Stimulated activated naive CD8-positive, alpha-beta T cell treated with anti-CD3 and anti-CD28 coated beads, Interleukin-15, amount 100 ng/mL, for 72 hours (primary cell): ENCODE data around the gene TOMM40.
A peak's percentile ranks its signal among the peaks of the same experiment; 100 is the strongest.

ENCODE experiments used
- ATAC-seq: fragments of 150-1000 bp; cut with Tn5 transposase; 2 replicates; pipeline ENCODE4 v1.10.0; 2021; ENCODE audit warnings: mild to moderate bottlenecking, moderate library complexity
- DNase-seq, 2 donors: peaks; one replicate each; pipeline ENCODE4 v3.0.0; 2021 to 2022
- H3K27ac Mint-ChIP-seq, 2 donors: one replicate each; pipeline ENCODE4 v1.8.0; 2022; ENCODE audit warnings: mild to moderate bottlenecking in 2 of 2, mixed read lengths in 2 of 2, moderate library complexity in 2 of 2
- H3K27me3 Mint-ChIP-seq: one replicate; pipeline ENCODE4 v1.8.0; 2022; ENCODE audit warnings: mixed read lengths
- H3K4me1 Mint-ChIP-seq: one replicate; pipeline ENCODE4 v1.8.0; 2022; ENCODE audit warnings: mild to moderate bottlenecking, mixed read lengths
- H3K4me3 Mint-ChIP-seq, 2 donors: one replicate each; pipeline ENCODE4 v1.8.0; 2022; ENCODE audit warnings: mild to moderate bottlenecking in 2 of 2, mixed read lengths in 2 of 2, moderate library complexity in 1 of 2
- H3K9me3 Mint-ChIP-seq, 2 donors: one replicate each; pipeline ENCODE4 v1.8.0; 2022; ENCODE audit warnings: mixed read lengths in 2 of 2

TOMM40 gene

DNA sequence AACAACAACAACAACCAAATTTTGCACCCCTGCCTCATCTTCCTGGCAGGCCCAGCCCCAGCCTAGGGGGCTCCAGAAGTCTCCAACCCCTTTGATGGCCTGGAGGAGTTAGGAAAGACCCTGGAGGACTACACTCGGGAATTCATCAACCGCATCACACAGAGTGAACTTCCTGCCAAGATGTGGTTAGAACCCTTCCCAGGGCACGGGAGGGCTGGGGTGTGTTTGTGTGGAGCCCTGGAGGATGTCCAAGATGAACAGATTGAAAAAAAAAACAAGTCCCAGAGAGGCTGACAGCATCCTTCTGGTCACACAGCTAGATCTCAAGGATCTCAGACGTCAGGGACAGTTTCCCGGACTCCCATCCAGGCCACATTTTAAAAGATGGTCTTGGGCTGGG lies 36.7 kb downstream of the TOMM40 start:
- Mint-ChIP-seq H3K27me3 (peaks cover 33% of the 10 kb centered on the region), H3K4me3 (no peak overlapping the region), H3K27ac (no peak overlapping the region), H3K4me1 (peaks cover 20% of the 10 kb centered on the region), H3K9me3 (no peaks in the 10 kb centered on the region)
- no peak for ATAC-seq
- DNase-seq = no peak

DNA sequence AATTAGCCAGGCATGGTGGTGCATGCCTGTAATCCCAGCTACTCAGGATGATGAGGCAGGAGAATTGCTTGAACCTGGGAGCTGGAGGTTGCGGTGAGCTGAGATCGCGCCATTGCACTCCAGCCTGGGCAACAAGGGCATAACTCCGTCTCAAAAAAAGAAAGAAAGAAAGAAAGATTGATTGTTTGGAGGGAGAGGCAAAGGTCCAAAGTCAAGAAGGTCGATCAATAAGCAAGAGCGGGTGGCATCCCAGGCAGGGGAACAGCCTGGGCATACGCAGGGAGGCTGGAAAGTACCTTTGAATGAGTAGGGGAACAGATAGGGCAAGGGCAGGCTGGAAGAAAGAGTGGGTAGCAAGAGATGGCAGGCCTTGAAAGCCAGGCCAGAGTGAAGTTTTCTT lies 39.0 kb downstream of the TOMM40 start:
- Mint-ChIP-seq H3K27ac (no peak overlapping the region), H3K27me3 (peaks cover 22% of the 10 kb centered on the region), H3K9me3 (no peaks in the 10 kb centered on the region), H3K4me3 (no peak overlapping the region), H3K4me1 (peaks cover 20% of the 10 kb centered on the region)
- ATAC-seq (no peak), DNase-seq (no peak)

DNA sequence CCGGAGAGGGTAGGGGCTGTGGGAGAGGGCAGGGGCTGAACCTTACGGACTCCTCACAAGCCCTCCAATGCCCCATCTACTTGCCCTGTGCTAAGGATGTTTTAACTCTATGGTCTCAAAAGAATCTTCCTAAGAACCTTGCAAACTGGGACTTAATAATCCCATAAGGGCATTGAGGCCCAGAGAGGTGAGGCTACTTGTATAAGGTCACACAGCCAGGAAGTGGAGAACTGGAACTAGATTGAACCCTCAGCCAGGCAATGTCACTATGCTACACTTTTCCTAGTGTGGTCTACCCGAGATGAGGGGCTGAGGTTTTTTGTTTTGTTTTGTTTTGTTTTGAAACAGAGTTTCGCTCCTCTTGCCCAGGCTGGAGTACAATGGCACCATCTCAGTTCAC lies 40.5 kb downstream of the TOMM40 start:
- Mint-ChIP-seq H3K4me1 (peaks cover 8% of the 10 kb centered on the region), H3K9me3 (no peaks in the 10 kb centered on the region), H3K27ac (no peak overlapping the region), H3K4me3 (no peak overlapping the region), H3K27me3 (peaks cover 7% of the 10 kb centered on the region)
- DNase-seq (no peak), ATAC-seq (no peak)

DNA sequence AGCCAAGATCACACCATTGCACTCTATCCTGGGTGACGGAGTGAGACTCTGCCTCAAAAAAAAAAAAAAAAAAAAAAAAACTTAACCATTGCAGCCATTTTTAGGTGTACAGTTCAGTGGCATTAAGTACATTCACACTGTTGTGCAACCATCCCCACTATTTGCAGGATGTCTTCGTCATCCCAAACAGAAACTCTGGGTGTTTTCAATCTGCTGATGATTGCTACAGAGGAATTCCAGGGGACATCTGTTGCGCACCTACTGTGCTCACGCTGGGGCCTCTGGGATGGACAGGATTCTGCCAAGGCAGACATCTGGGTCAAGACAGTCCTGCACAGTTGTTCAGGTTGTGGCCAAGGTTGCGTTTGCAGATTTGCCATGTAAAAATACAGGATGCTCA lies 48.6 kb downstream of the TOMM40 start:
- H3K27me3 Mint-ChIP-seq = no peaks in the 10 kb centered on the region
- H3K9me3 Mint-ChIP-seq = no peaks in the 10 kb centered on the region
- no peak overlapping the region for H3K27ac Mint-ChIP-seq
- no peak for DNase-seq
- H3K4me1 Mint-ChIP-seq = peaks cover 4% of the 10 kb centered on the region
- no peak for ATAC-seq
- no peak overlapping the region for H3K4me3 Mint-ChIP-seq

DNA sequence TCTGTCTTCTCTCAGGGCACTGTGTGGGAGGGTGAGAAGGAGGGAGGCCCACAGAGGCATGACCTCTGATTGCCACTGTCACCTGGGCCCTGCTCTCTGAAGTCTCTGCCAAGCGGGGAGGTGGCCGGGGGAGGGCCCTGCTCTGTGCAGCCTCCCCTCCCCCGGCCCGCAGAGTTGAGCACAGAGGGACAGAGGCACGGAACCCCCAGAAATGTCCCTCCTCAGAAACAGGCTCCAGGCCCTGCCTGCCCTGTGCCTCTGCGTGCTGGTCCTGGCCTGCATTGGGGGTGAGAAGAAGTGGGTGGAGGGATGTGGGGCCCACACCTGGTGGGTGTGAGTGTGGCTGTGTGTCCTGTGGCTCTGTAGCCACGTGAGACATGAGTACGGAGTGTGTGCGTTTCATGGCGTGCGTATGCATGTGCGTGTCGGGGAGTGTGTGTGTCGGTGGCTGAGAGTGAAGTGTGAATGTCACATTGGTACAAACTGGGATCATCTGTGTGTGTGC lies 51.1 kb downstream of the TOMM40 start, which contains the start of gene APOC4:
Gene APOC4 (plus strand): TSS at position 171 of the 505 bp plus-strand sequence. CDS start 41 bp downstream, at position 212.
- no peak for ATAC-seq
- Mint-ChIP-seq H3K27ac (no peak within 1 kb of the TSS), H3K4me3 (no peak within 1 kb of the TSS), H3K27me3 (no peaks in the 10 kb centered on the region), H3K9me3 (no peaks in the 10 kb centered on the region), H3K4me1 (peaks cover 4% of the 10 kb centered on the region)
- DNase-seq = no peak

DNA sequence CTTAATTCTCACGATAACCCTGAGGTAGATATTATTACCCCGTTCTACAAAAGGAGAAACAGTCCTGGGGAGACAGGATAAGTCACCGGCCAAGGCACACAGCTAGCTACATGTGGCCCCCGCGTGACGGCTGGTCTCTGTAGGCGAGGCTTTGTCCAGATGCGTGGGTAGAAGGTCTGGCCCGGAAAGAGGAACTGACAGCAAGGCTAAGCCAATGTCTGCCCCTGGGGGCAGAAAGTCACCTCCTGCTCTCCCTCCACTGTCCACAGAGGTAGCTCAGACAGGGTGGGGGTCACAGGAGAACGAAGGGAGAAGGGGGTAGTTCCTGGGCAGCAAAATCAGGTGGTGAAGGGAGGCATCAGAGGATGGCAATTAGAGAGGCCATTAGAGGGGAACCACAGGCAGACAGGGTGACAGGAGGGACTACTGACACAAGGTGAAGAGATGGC lies 52.8 kb downstream of the TOMM40 start:
- no peaks in the 10 kb centered on the region for H3K27me3 Mint-ChIP-seq
- peaks cover 4% of the 10 kb centered on the region for H3K4me1 Mint-ChIP-seq
- no peak for ATAC-seq
- H3K4me3 Mint-ChIP-seq = no peak overlapping the region
- H3K27ac Mint-ChIP-seq = no peak overlapping the region
- DNase-seq = no peak
- H3K9me3 Mint-ChIP-seq = no peaks in the 10 kb centered on the region

DNA sequence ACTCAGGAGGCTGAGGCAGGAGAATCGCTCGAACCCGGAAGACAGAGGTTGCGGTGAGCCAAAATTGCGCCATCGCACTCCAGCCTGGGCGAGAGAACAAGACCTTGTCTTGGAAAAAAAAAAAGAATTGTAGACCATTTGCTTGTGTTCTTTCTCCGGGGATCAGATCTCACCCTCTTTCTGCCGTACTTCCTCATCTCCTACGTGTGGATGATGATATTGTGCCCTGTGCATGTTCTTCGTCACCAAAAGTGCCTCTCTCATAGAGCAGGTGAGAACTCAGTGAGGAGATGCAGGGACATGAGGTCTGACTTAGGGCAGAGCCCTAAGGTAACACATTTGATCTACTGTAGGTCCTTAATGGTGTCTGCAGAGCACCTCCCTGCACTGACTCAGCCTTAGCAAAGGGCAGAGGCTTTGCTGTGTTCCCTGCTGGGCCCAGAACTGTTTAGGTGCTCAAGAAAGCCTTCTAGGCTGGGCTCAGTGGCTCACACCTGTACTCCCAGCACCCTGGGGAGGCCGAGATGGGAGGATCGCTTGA lies 56.1 kb downstream of the TOMM40 start:
- no peak overlapping the region for H3K4me3 Mint-ChIP-seq
- no peak for ATAC-seq
- H3K27me3 Mint-ChIP-seq = no peaks in the 10 kb centered on the region
- peaks cover 4% of the 10 kb centered on the region for H3K4me1 Mint-ChIP-seq
- no peaks in the 10 kb centered on the region for H3K9me3 Mint-ChIP-seq
- no peak for DNase-seq
- no peak overlapping the region for H3K27ac Mint-ChIP-seq

DNA sequence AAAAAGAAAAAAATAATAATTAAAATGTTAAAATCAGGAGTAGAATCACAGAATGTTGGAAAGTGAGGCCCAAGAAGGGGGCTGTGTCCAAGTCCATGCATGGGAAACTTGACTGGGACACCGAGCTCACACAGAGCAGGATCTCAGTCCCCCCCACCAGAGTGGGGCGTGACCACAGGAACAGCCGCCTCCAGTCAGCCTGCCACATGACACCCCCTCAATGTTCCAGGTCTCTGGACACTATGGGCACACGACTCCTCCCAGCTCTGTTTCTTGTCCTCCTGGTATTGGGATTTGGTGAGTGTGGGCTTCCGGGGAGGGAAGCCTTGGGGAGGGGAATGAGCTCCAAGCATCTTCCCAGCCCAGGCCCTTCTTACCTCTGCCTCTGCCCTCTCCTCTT lies 57.2 kb downstream of the TOMM40 start:
- Mint-ChIP-seq H3K9me3 (no peaks in the 10 kb centered on the region), H3K4me1 (peaks cover 7% of the 10 kb centered on the region), H3K4me3 (no peak overlapping the region), H3K27me3 (no peaks in the 10 kb centered on the region), H3K27ac (no peak overlapping the region)
- no peak for ATAC-seq
- no peak for DNase-seq

DNA sequence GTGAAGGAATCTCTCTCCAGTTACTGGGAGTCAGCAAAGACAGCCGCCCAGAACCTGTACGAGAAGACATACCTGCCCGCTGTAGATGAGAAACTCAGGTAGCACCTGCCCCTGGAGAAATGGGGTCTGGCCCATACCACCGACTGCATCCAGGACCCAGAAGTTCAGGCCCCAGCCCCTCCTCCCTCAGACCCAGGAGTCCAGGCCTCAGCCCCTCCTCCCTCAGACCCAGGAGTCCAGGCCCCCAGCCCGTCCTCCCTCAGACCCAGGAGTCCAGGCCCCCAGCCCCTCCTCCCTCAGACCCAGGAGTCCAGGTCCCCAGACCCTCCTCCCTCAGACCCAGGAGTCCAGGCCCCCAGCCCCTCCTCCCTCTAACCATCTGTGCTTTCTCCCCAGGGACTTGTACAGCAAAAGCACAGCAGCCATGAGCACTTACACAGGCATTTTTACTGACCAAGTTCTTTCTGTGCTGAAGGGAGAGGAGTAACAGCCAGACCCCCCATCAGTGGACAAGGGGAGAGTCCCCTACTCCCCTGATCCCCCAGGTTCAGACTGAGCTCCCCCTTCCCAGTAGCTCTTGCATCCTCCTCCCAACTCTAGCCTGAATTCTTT lies 57.8 kb downstream of the TOMM40 start:
- Mint-ChIP-seq H3K27ac (no peak overlapping the region), H3K4me3 (no peak overlapping the region)

DNA sequence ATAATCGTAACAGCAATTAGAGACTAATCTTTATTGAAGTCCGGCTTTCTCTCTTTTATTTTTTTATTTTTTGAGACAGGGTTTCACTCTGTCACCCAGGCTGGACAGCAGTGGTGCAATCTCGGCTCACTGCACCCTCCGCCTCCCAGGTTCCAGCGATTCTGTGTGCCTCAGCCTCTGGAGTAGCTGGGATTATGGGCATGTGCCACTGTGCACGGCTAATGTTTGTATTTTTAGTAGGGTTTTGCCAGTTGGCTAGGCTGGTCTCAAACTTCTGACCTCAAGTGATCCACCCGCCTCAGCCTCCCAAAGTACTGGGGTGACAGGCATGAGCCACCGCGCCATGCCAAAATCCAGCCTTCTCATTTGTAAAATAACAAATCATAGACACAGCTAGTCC lies 58.5 kb downstream of the TOMM40 start:
- DNase-seq (no peak), ATAC-seq (no peak)
- H3K4me3 Mint-ChIP-seq = no peak overlapping the region
- H3K27ac Mint-ChIP-seq = no peak overlapping the region
- H3K9me3 Mint-ChIP-seq = no peaks in the 10 kb centered on the region
- H3K4me1 Mint-ChIP-seq = peaks cover 14% of the 10 kb centered on the region
- no peaks in the 10 kb centered on the region for H3K27me3 Mint-ChIP-seq

More for the DNA sequence above, 57.8 kb downstream of the TOMM40 start:
- peaks cover 11% of the 10 kb centered on the region for H3K4me1 Mint-ChIP-seq
- H3K27me3 Mint-ChIP-seq = no peaks in the 10 kb centered on the region
- H3K9me3 Mint-ChIP-seq = no peaks in the 10 kb centered on the region
- no peak for DNase-seq
- no peak for ATAC-seq

DNA sequence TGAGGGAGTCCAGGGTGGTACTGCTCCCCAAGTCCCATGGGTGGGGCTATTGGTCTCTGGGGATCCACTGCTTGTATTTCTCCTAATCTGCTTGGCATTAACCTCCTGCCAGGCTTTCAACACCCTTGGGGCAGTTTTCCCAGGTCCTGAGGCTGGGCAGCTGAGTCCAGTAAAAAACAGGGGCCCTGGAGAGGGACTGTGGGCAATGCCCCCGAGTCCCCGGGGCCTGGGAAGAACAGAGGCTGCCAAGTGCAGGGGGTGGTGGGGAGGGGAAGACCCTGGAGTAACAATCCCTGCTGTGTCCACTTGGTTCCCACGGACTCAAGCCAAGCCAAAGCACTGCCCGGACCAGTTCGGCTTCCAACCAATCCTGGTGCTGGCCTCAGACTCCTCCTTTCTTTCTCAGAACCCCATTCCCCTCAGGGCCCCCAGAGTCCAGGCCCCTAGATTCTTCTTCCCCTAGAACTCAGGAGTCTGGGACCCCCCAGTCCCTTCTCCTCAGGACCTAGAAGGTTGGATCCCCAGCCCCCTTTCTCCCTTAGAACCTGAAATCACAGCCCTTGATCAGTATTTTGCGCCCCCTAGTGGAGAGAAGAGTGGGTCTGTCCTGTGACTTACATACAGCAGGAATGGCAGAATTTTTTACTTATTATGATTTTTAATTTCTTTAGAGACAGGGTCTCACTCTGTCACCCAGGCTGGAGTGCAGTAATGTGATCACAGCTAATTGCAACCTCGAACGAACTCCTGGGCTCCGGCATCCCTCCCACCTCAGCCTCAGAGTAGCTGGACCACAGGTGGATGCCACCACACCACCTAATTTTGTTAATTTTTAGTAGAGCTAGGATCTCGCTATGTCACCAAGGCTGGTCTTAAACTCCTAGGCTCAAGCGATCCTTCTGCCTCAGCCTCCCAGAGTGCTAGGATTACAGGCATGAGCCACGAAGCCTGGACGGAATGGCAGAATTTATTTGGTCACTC lies 60.4 kb downstream of the TOMM40 start:
- Mint-ChIP-seq H3K4me3 (no peak overlapping the region), H3K9me3 (no peaks in the 10 kb centered on the region), H3K27me3 (no peaks in the 10 kb centered on the region), H3K4me1 (peaks cover 23% of the 10 kb centered on the region), H3K27ac (peak overlapping the region in 1 of 2 donors; percentile 61)
- ATAC-seq (no peak), DNase-seq (peak; percentile 49 to 61)
